Left ventricle myocardium inferior (tissue), 1 donor: ENCODE results near the gene ATP2A3. TPM values are rescaled to one million over a fixed set of nuclear protein-coding genes. Genes with fewer than 3 reads are reported as not detected.

ENCODE experiments used
- DNase-seq: peaks from one replicate; pipeline ENCODE4 v3.0.0-alpha.2; 2020
- H3K27ac ChIP-seq: fragments of 200-600 bp; replicated peaks from 2 replicates; pipeline ENCODE4 v1.8.0; 2021
- H3K27me3 ChIP-seq: fragments of 200-600 bp; 2 replicates; pipeline ENCODE4 v1.8.0; 2021; ENCODE audit warnings: low read depth
- H3K36me3 ChIP-seq: fragments of 200-600 bp; 2 replicates; pipeline ENCODE4 v1.8.0; 2021
- H3K4me1 ChIP-seq: fragments of 200-600 bp; 2 replicates; pipeline ENCODE4 v1.8.0; 2021
- H3K4me3 ChIP-seq: fragments of 200-600 bp; 2 replicates; pipeline ENCODE4 v1.8.0; 2021; ENCODE audit warnings: mild to moderate bottlenecking, moderate library complexity
- H3K9me3 ChIP-seq: fragments of 200-600 bp; replicated peaks from 2 replicates; pipeline ENCODE4 v1.8.0; 2021
- CTCF ChIP-seq: fragments of 200-600 bp; IDR thresholded peaks from 2 replicates; pipeline ENCODE4 v1.8.0; 2021; ENCODE audit warnings: antibody characterized with exemption, mild to moderate bottlenecking, borderline replicate concordance
- intact Hi-C: fragments of 100-400 bp; cut with micrococcal nuclease; formaldehyde crosslinking; loops from one replicate; pipeline ENCODE4 v1.11.0; 2022
- total RNA-seq: library from RNA; stranded (reverse); fragmentation: NEBNext Ultra II Directional; extraction: Animal tissue kit (Norgen Biotek cat#: 25700); gene quantifications from one replicate; pipeline ENCODE4 v1.2.1, GENCODE V29; 2021
- donor health status: DM: no; HTN: yes; CAD: no; lungs with severe emphysema.

The ATP2A3 gene
- total RNA-seq, 1 donor from 2014 or later, result 8.6 TPM

- Histone ChIP-seq H3K27me3 (no peaks in the 10 kb centered on the region), H3K27ac (no peak overlapping the region), H3K36me3 (peaks cover 68% of the 10 kb centered on the region), H3K9me3 (no peaks in the 10 kb centered on the region), H3K4me3 (no peak overlapping the region), H3K4me1 (peaks cover 17% of the 10 kb centered on the region)
- no peak for DNase-seq
- intact Hi-C loops, result loop anchor here (5.0 to 10.0 kb wide), 2 partner anchors 75 to 143 kb away; no protein-coding TSS in a partner anchor
- TF ChIP-seq CTCF, result no peak
These were observed 43.3 kb upstream of the ATP2A3 start for GRCh38 chr17:4007346-4008081.

GRCh38 chr17:4006745-4007211, 42.5 kb upstream of the ATP2A3 start:
- peaks cover 61% of the 10 kb centered on the region for H3K36me3 ChIP-seq

GRCh38 chr17:4006165-4006589, 41.9 kb upstream of the ATP2A3 start:
- intact Hi-C loops, result loop anchor here (5.0 to 10.0 kb wide), 2 partner anchors 74 to 141 kb away; no protein-coding TSS in a partner anchor
- Histone ChIP-seq H3K9me3 (no peaks in the 10 kb centered on the region), H3K27me3 (no peaks in the 10 kb centered on the region), H3K4me3 (no peak overlapping the region), H3K27ac (no peak overlapping the region), H3K4me1 (peaks cover 23% of the 10 kb centered on the region), H3K36me3 (peaks cover 58% of the 10 kb centered on the region)
- no peak for DNase-seq
- no peak for TF ChIP-seq CTCF

More at GRCh38 chr17:4006745-4007211, 42.5 kb upstream of the ATP2A3 start:
- H3K9me3 ChIP-seq, result no peaks in the 10 kb centered on the region
- no peak for DNase-seq
- H3K4me1 ChIP-seq, result peaks cover 23% of the 10 kb centered on the region
- intact Hi-C loops, result loop anchor here (5.0 to 10.0 kb wide), 2 partner anchors 74 to 142 kb away; no protein-coding TSS in a partner anchor
- no peaks in the 10 kb centered on the region for H3K27me3 ChIP-seq
- TF ChIP-seq CTCF, result no peak
- H3K27ac ChIP-seq, result no peak overlapping the region
- no peak overlapping the region for H3K4me3 ChIP-seq

GRCh38 chr17:4005296-4006164, 41.3 kb upstream of the ATP2A3 start:
- Histone ChIP-seq H3K4me3 (no peak overlapping the region), H3K27me3 (no peaks in the 10 kb centered on the region), H3K9me3 (no peaks in the 10 kb centered on the region), H3K4me1 (peaks cover 23% of the 10 kb centered on the region), H3K27ac (no peak overlapping the region), H3K36me3 (peaks cover 55% of the 10 kb centered on the region)
- no peak for TF ChIP-seq CTCF
- intact Hi-C loops, result loop anchor here (5.0 to 10.0 kb wide), 2 partner anchors 73 to 141 kb away; no protein-coding TSS in a partner anchor
- no peak for DNase-seq
